Measurements from ENCODE around the gene PLCB2. TPM values are rescaled to one million over a fixed set of nuclear protein-coding genes. Genes with fewer than 3 reads are reported as not detected.

PLCB2 gene
- total RNA-seq, 1 donor from 2014 or later: 36.4 TPM

DNA sequence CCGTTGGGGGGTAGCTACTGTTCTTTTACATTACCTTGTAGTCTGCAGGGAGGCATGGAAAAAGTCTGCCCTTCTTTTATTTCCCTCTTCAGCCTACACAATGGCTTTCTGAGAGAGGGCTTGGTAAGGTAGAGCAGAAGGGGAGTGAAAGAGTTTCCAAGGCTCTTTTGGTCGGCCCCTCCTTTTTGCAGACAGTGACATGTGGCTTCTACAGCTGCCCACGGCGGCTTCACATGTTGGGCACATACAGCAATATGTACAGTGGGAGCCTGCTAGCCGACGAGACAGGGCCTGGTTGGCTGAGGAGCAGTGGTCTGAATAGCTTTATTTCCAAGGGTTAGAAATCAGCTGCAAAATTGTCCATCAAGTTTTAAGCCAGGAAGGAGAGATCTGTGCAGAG lies 19.7 kb upstream of the PLCB2 start:
- DNase-seq (ENCODE audit: low spot score): no peak

DNA sequence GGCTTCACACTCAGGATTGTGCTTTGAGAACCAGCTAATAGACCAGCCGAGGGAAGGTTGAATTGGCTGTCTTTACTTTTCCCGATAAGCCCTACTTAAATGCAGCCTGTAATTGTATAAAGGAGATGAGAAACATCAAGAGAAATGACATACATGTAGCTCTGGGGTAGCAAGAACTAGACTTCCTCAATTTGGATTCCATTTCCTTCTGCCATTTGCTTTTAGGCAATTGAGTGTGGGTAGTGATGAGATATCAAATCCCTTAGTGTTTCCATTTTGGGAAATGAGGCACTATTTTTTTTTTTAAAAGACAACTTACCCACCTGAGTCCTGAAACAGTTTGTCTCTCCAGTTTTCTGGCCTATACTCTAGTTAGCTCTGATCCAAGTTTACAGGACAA lies 18.0 kb upstream of the PLCB2 start:
- DNase-seq (ENCODE audit: low spot score): no peak

DNA sequence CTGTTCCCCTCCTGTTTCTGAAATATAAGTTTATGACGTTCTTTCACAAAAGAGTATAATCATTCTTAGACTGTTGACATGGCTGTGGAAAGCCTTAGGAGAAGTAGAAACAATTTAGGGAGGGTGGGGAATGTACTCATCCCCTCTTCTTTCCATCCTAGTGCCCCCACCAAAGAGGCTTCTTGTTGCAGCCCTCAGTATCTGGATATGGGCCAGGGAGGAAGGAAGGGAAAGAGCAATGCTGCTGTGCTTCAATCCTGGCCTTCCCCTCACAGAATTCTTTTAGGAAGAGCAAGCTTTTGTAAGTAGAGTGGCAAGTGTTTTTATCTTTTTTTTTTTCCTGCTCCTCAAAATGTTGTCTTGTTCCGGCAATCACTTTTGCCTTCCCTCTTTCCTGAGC lies 17.5 kb upstream of the PLCB2 start:
- no peak for DNase-seq (ENCODE audit: low spot score)

DNA sequence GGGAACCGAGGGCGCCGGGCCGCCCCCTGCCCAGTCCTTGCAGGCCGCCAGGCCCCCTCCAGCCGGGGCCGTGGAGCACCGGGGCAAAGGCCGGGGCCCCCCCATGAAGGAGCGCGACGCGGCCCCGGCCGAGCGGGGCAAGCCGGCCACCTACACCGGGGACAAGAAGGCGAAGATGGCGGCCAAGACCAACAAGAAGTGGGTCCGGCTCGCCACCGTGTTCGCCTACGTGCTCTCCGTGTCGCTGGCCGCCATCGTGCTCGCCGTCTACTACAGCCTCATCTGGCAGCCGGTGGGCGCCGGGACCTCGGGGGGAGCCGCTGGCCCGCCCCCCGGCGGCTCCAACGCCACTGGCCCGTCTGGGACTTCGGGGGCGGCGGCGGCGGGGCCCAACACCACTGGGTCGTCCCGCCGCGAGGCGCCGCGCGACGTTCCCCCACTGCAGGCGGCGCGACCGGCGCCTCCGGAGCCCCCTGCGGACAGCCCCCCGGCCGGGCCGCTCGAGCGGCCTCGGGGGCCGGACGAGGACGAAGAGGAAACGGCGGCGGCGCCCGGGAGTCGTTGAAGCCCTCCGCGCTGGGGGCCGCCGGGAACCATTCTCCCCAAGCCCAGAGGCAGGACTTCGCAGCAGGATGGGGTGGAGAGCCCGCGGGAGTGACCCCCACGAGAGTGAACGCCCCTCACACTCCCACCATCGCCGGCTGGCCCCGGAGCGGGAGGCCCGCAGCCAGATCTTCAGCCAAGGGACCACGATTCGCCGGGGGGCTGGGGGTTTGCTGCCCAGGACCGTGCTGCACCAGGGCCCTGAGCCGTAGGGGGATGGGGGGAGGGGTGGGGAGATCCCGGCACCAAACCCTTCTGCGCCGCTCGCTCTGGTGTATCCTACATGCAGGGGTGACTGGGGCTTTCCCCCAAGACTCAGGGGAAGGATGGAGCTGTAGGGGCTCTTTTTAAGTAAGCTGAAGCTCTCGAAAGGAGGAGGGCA lies 16.5 kb upstream of the PLCB2 start:
- no peak for DNase-seq (ENCODE audit: low spot score)

DNA sequence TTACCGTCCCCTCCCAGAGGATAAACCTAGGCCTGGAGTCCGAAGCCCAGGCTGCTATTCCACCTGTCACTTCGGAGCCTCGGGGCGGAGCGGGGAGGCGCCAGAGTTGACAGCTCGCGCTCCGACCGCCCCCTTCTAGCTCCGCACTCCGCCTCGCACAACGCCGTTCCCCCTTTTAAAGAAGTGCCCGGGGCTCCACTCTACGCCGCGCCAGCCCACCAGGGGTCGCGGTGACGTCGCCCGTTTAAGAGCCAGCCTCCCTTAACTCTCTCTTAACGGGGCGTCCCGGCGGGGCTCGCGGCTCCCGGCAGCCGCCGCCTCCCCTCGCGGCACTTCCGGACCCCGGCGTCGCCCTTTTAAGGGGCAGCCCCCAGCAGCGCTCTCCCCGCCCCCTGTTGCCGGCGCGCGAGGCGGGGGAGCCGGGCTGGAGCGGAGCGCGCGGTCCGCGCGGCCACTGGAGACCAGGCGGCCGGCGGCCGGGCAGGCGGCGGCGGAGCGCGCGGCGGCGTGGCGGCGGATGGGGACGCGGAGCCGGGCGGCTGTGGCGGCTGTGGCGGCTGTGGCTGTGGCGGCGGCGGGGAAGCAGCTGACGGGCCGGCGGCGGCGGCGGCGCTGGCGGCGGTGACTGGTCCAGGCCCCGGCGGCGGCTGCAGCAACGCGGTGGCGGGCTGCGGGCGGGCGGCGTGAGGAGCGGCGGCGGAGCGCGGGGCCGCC lies 15.7 kb upstream of the PLCB2 start, which contains the start of gene INAFM2:
INAFM2 (plus strand) TSS at position 454 of the 714 bp plus-strand sequence. CDS start 364 bp downstream, outside the sequence.
- peak; percentile 92 for DNase-seq (ENCODE audit: low spot score)

DNA sequence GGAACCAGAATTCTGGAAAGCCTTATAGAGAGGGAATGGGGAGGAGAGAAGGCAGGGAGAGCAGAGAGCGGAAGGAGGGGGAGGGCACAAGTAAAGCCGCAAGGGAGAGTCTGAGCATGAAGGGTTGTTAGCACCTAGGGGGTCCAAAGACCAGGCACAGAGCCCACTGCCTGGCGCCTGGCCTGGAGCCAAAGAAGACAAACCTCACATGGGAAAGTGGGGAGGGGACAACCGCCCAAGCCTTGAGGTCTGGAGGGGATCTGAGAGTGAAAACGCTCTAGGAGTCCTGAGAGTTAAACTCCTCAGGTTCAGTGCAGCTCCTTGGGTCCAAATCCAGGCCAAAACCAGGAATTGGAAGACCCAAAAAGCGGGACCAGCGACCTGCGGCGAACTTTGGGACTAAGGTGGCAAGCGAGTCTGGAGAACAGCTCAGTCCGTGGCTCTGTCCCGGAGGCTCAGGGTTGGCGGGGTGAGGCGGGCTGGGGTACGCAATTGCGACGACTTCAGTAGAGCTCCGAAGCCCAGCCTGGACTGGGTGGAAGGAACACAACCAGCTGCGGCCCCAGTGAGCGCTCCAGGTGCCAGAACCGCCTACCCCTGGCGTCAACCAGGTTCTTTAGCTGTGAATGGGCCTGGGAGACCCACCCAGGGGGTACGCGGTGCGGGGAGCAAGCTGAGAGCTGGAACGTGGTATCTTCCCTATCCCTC lies 14.9 kb upstream of the PLCB2 start:
- no peak for DNase-seq (ENCODE audit: low spot score)

- DNase-seq (ENCODE audit: low spot score): peak; percentile 71
These were observed 13.2 kb upstream of the PLCB2 start for GRCh38 chr15:40320931-40321371.

DNA sequence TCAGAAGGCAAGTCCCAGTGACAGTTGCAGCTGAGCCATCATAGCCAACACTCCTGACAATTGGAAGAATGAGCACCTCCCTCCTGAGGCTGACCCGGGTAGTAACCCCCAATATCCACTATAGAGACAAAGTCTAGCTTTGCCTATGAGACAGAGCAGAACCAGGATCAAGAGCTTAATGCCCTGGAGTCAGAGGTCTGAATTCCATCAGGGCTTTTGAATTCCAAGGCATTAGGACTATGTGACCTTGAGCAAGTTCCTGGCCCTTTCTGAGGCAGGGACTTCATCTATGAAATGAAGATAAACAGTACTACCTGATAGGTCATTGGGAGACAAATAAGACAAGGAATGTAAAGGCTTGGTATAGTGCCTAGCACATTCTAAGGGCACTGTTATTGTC lies 12.7 kb upstream of the PLCB2 start:
- DNase-seq (ENCODE audit: low spot score): no peak

DNA sequence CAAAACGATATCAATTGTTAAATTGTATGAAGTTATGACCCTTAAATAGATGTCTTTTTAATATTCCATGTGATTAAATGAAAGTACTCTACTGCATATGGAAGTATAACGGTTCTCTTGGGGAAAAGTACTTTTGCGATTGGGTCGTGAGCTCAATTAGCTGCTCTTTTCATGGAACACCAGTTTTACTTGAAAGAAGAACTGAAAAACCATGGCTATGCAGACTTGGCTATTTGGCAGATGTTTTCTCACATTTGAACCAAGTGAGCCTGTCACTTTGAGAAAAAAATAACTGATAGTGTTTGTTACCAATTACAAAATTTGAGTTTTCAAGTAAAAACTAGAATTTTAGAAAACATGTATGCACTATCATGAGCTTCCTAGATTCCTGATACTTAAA lies 9.8 kb upstream of the PLCB2 start:
- no peak for DNase-seq (ENCODE audit: low spot score)

- no peak for DNase-seq (ENCODE audit: low spot score)
These were observed 9.2 kb upstream of the PLCB2 start for GRCh38 chr15:40316931-40317330.

- no peak for DNase-seq (ENCODE audit: low spot score)
These were observed 7.1 kb upstream of the PLCB2 start for GRCh38 chr15:40314723-40315276.

- peak; percentile 88 for DNase-seq (ENCODE audit: low spot score)
These were observed 6.0 kb upstream of the PLCB2 start for GRCh38 chr15:40313531-40314398.

DNA sequence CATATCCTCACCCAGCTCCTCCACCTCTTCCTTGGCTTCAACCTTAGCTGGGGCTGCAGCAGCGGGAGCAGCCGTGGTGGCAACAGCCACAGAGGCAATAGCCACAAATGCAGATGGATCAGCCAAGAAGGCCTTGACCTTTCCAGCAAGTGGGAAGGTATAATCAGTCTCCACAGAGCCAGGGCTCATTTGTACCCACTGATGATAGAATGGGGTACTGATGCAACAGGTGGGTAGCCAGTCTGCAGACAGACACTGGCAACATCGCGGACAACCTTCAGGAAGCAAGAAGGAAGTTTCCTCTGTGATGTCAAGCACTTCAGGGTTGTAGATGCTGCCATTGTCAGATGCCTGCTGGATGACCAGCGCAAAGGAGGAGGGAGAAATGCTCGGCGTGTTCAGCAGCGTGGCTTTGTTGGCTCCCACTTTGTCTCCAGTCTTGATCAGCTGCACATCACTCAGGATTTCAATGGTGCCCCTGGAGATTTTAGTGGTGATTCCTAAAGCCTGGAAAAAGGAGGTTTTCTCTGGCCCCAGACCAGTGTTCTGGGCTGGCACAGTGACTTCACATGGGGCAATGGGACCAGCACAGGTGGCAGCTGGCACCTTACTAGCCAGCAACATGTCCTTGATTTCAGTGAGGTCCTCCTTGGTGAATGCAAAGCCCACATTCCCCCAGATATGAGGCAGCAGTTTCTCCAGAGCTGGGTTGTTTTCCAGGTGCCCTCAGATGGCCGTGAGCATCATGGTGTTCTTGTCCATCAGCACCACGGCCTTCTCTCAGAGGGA lies 4.8 kb upstream of the PLCB2 start:
- no peak for DNase-seq (ENCODE audit: low spot score)

DNA sequence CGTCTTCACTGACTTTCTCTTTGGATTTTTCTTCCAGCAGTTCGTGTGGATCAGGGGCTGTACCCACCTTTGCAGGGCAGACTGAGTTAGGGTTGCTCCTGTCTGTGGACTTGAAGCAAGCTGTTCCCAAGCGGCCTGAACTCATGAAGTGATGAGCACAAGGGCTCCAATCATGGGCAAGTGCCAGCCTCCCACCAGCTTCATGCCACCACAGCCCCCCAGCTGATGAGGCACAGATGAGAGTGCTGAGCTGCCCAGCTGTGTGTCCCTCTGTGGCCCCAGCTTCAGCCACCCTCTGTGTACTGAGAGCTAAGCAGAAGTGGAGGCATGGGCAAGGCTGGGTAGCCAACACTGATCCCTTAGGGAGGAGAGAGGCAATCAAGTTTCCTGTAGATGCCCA lies 3.3 kb upstream of the PLCB2 start:
- no peak for DNase-seq (ENCODE audit: low spot score)

- peak; percentile 58 for DNase-seq (ENCODE audit: low spot score)
These were observed 2.5 kb upstream of the PLCB2 start for GRCh38 chr15:40310001-40310959.

DNA sequence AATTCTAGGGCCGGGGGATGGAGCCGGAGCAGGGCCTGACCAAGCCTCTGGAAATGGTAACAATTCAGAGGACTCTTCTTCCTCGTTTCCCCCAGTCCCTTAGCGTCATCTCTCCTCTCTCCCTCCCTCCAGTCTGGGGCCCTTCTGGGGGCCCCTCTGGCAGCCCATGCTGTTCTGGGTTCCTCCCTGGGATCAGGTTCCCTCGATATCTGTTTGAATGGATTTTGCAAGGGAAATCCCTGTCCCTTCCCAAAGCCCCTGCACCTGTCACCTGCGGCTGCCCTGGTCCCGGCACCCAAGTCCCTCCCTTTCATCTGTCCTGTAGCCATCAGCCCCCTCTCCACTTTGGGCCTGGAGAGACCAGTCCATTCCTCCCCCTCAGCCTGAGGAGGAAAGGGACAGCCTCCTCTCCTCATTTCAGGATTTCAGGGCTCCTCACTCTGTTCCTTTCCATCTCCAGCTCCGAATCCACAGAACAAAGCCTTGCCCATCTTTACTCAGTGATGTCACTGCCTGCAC lies 1.7 kb upstream of the PLCB2 start:
- DNase-seq (ENCODE audit: low spot score): no peak

GRCh38 chr15:40306908-40307307 lies 827 bp downstream of the PLCB2 start:
- DNase-seq (ENCODE audit: low spot score): no peak

DNA sequence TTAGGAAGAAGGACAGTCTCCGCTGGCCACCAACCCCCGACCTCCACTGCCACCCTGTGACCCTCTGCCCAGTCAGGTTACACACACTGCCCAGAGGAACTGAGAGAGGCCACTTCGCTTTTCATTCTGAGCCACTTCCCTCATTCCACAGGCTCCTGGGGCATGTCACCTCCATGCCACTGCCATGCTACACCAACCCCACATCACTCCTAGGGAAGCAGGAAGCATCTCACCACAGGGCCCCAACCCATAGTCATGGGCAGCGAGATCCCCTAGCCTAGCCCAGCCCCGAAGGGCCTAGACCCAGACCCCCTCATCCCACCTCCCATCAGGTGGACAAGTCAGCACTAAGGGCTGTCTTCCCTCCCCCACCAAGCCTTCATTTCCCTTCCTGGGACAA lies 1.4 kb downstream of the PLCB2 start:
- no peak for DNase-seq (ENCODE audit: low spot score)

- DNase-seq (ENCODE audit: low spot score): no peak
These were observed 2.5 kb downstream of the PLCB2 start for GRCh38 chr15:40305281-40305680.

All from mucosa of gallbladder (tissue), 1 donor.